Endothelial cell of umbilical vein (primary cell): Measurements from ENCODE around the gene IL32.

Source experiments
- CTCF ChIP-seq, 2 donors: IDR thresholded peaks; 1 replicate in 1 of 2; 2 replicates in 1 of 2; pipeline ENCODE4 v1.5.1; 2011; ENCODE audit warnings: low read length in 2 of 2, mild to moderate bottlenecking in 2 of 2, moderate library complexity in 2 of 2, control low read depth in 1 of 2, inconsistent platforms in 1 of 2, low read depth in 1 of 2; ENCODE audit not compliant: insufficient read depth in 1 of 2; ENCODE audit errors: extremely low read depth in 1 of 2
- GATA2 ChIP-seq: IDR thresholded peaks from 2 replicates; pipeline ENCODE4 v1.7.0; 2011; ENCODE audit warnings: low read depth, mild to moderate bottlenecking, moderate library complexity, mixed read lengths, low read length; ENCODE audit not compliant: insufficient read length, insufficient read depth
- MAX ChIP-seq: IDR thresholded peaks from 2 replicates; pipeline ENCODE4 v1.6.1; 2011; ENCODE audit not compliant: insufficient read depth, insufficient read length
- POLR2A ChIP-seq: IDR thresholded peaks from 2 replicates; pipeline ENCODE4 v1.6.1; 2012; ENCODE audit warnings: low read depth, mild to moderate bottlenecking, control low read depth, low read length

GRCh38 chr16:3085868-3086595 is 20.6 kb downstream of the IL32 start:
- TF ChIP-seq POLR2A: no peak
- TF ChIP-seq GATA2: no peak
- TF ChIP-seq CTCF (IDR thresholded peaks at IDR 0.05; ENCODE audit: extremely low read depth in 1 of 2, insufficient read depth in 1 of 2, low read depth in 1 of 2, low read length in 2 of 2): no peak
- no peak for TF ChIP-seq MAX
